Measurements from ENCODE around the gene CARMIL3. TPM values are rescaled to one million over a fixed set of nuclear protein-coding genes. Genes with fewer than 3 reads are reported as not detected.

CARMIL3 gene
- total RNA-seq, 1 donor, result not detected

- DNase-seq (ENCODE audit: low read depth), result no peak
- TF ChIP-seq CTCF (IDR thresholded peaks at IDR 0.05; ENCODE audit: insufficient read depth, low read depth, low read length), result no peak
- no peak overlapping the region for H3K4me3 ChIP-seq (ENCODE audit: low read depth, low read length)
Observed at GRCh38 chr14:24072881-24073877, 21.4 kb downstream of the CARMIL3 start.

- no peak for DNase-seq (ENCODE audit: low read depth)
- TF ChIP-seq CTCF (IDR thresholded peaks at IDR 0.05; ENCODE audit: insufficient read depth, low read depth, low read length), result no peak
- H3K4me3 ChIP-seq (ENCODE audit: low read depth, low read length), result no peak overlapping the region
Observed at GRCh38 chr14:24074625-24075484, 23.0 kb downstream of the CARMIL3 start.

- TF ChIP-seq CTCF (IDR thresholded peaks at IDR 0.05; ENCODE audit: insufficient read depth, low read depth, low read length), result no peak
- no peak overlapping the region for H3K4me3 ChIP-seq (ENCODE audit: low read depth, low read length)
- no peak for DNase-seq (ENCODE audit: low read depth)
Observed at GRCh38 chr14:24075485-24076301, 23.9 kb downstream of the CARMIL3 start.

DNA sequence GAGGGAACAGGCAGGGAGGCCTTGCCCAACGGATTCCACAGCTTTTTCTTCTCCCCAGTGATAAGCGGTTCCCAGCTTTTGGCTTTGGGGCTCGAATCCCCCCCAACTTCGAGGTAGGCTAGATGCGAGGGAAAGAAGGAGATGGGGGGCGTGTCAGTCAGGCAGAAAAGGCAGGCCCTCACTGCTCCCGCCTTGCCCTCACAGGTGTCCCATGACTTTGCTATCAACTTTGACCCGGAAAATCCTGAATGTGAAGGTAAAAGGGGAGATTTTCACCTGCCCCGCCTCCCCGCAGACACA lies 24.4 kb downstream of the CARMIL3 start:
- DNase-seq (ENCODE audit: low read depth), result no peak
- H3K4me3 ChIP-seq (ENCODE audit: low read depth, low read length), result no peak overlapping the region
- no peak for TF ChIP-seq CTCF (IDR thresholded peaks at IDR 0.05; ENCODE audit: insufficient read depth, low read depth, low read length)

- H3K4me3 ChIP-seq (ENCODE audit: low read depth, low read length), result no peak overlapping the region
- no peak for TF ChIP-seq CTCF (IDR thresholded peaks at IDR 0.05; ENCODE audit: insufficient read depth, low read depth, low read length)
- DNase-seq (ENCODE audit: low read depth), result no peak
Observed at GRCh38 chr14:24077086-24077485, 25.3 kb downstream of the CARMIL3 start.

DNA sequence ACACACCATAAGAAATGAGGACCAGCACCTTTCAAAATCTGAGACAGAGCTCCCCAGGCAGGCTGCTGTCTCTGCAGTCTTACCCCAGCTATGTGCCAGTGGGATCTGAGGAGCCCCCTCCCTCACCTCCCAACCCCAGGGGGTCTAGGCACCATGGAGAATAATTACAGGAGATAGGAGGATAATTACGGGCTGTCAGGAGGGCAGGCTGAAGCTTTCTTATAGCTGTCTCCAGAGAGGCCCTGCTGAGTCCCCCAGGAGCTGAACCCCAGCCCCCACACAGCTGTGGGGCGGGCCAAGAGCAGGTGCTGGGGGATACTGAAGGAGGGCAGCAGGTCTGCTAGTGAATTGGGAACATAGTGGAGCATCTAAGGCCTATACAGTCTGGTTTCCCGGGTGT lies 26.3 kb downstream of the CARMIL3 start:
- no peak for TF ChIP-seq CTCF (IDR thresholded peaks at IDR 0.05; ENCODE audit: insufficient read depth, low read depth, low read length)
- no peak for DNase-seq (ENCODE audit: low read depth)
- no peak overlapping the region for H3K4me3 ChIP-seq (ENCODE audit: low read depth, low read length)
